ENCODE measurements around the gene HTRA1.

Gene HTRA1

DNA sequence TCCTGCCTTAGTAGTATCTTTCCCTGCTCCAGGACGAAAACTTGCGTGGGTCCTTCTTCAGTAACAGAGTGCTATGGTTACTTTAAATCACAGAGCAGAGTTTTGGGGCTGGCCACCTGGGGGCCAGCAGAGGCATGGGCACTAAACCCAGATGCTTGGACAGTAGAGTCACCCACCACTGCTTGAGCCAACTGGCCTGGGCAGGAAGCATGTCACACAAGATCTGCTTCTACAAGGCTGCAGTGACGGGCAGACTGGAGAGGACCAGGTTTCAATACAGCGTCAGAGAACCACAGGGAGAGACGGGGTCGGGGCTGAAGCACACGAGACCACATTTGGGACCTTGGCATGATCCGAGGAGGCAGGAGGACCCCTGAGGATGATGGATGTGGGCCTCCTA is 84.9 kb downstream of the HTRA1 start:
- Histone ChIP-seq H3K4ac (ENCODE audit: low read depth in 1 of 2, low read length in 2 of 2) (no peak overlapping the region), H2AK5ac (ENCODE audit: low read length, severe bottlenecking) (no peak overlapping the region), H2BK120ac (ENCODE audit: low read depth, low read length) (no peak overlapping the region), H3K18ac (ENCODE audit: low read depth in 1 of 2, low read length in 2 of 2) (no peak overlapping the region), H4K91ac (ENCODE audit: low read length) (no peak overlapping the region), H3K9me3 (ENCODE audit: control insufficient read depth, low read length) (no peaks in the 10 kb centered on the region), H3K4me3 (ENCODE audit: insufficient read depth in 1 of 2, low read depth in 1 of 2, low read length in 2 of 2) (no peak overlapping the region), H3K4me1 (ENCODE audit: control insufficient read depth, insufficient read depth, low read depth, low read length) (no peaks in the 10 kb centered on the region), H3K9ac (ENCODE audit: low read length) (no peak overlapping the region), H2BK12ac (ENCODE audit: low read length in 2 of 2) (no peak overlapping the region), H3K4me2 (ENCODE audit: low read length, poor library complexity, severe bottlenecking) (no peak overlapping the region), H2AFZ (ENCODE audit: low read depth, low read length) (no peak overlapping the region), H3K14ac (ENCODE audit: low read length in 2 of 2) (no peak overlapping the region), H3K23ac (ENCODE audit: low read length in 2 of 2) (no peak overlapping the region), H3K27me3 (ENCODE audit: control insufficient read depth in 1 of 2, insufficient read depth in 1 of 2, low read length in 2 of 2) (peaks cover 0 to 12% of the 10 kb centered on the region in 2 experiments), H3K36me3 (ENCODE audit: control insufficient read depth in 1 of 2, insufficient read depth in 2 of 2, low read depth in 1 of 2, low read length in 2 of 2) (no peaks in the 10 kb centered on the region), H4K8ac (ENCODE audit: low read length) (no peak overlapping the region), H2BK15ac (ENCODE audit: low read depth, poor library complexity, severe bottlenecking) (no peak overlapping the region), H2BK5ac (ENCODE audit: low read depth, low read length, poor library complexity, severe bottlenecking) (no peak overlapping the region), H3K79me1 (replicated peaks; ENCODE audit: low read length, poor library complexity, severe bottlenecking) (no peaks in the 10 kb centered on the region), H3K27ac (ENCODE audit: low read length, poor library complexity, severe bottlenecking) (no peak overlapping the region)
- WGBS, result 91% methylated on average over 8 of the region's 8 CpGs
- DNase-seq, result no peak

GRCh38 chr10:122548407-122549085 is 87.2 kb downstream of the HTRA1 start:
- Histone ChIP-seq H3K27me3 (ENCODE audit: control insufficient read depth in 1 of 2, insufficient read depth in 1 of 2, low read length in 2 of 2) (peaks cover 0 to 2% of the 10 kb centered on the region in 2 experiments), H3K9ac (ENCODE audit: low read length) (no peak overlapping the region), H4K91ac (ENCODE audit: low read length) (no peak overlapping the region), H2BK12ac (ENCODE audit: low read length in 2 of 2) (no peak overlapping the region), H3K23ac (ENCODE audit: low read length in 2 of 2) (no peak overlapping the region), H3K14ac (ENCODE audit: low read length in 2 of 2) (no peak overlapping the region), H2BK5ac (ENCODE audit: low read depth, low read length, poor library complexity, severe bottlenecking) (no peak overlapping the region), H2AK5ac (ENCODE audit: low read length, severe bottlenecking) (no peak overlapping the region), H4K8ac (ENCODE audit: low read length) (no peak overlapping the region), H3K4me2 (ENCODE audit: low read length, poor library complexity, severe bottlenecking) (no peak overlapping the region), H3K4me3 (ENCODE audit: insufficient read depth in 1 of 2, low read depth in 1 of 2, low read length in 2 of 2) (no peak overlapping the region), H2BK120ac (ENCODE audit: low read depth, low read length) (no peak overlapping the region), H2BK15ac (ENCODE audit: low read depth, poor library complexity, severe bottlenecking) (no peak overlapping the region), H3K27ac (ENCODE audit: low read length, poor library complexity, severe bottlenecking) (no peak overlapping the region), H3K4me1 (ENCODE audit: control insufficient read depth, insufficient read depth, low read depth, low read length) (no peaks in the 10 kb centered on the region), H2AFZ (ENCODE audit: low read depth, low read length) (no peak overlapping the region), H3K4ac (ENCODE audit: low read depth in 1 of 2, low read length in 2 of 2) (no peak overlapping the region), H3K18ac (ENCODE audit: low read depth in 1 of 2, low read length in 2 of 2) (no peak overlapping the region), H3K36me3 (ENCODE audit: control insufficient read depth in 1 of 2, insufficient read depth in 2 of 2, low read depth in 1 of 2, low read length in 2 of 2) (no peaks in the 10 kb centered on the region), H3K79me1 (replicated peaks; ENCODE audit: low read length, poor library complexity, severe bottlenecking) (no peaks in the 10 kb centered on the region), H3K9me3 (ENCODE audit: control insufficient read depth, low read length) (no peaks in the 10 kb centered on the region)
- WGBS, result 73% methylated on average over 10 of the region's 11 CpGs
- DNase-seq, result no peak

DNA sequence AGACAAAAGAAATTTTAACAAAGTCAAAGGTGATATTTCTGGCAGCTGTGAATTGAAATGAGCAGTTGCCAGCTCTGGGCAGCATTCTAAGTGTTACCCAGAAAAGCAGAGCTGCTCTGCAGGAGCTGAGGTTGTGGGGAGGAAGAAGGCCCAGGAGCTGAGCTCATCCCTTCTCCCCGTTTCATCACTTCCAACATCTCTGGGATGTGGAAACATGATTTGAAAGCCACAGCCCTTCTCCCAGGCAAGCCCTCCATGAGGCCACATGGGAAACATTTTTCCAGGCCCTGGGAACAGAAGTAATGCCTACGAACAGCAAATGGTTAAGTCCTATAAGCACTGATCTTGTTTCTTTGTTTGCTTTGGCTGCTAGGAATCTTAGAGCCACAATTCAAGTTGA is 88.3 kb downstream of the HTRA1 start:
- DNase-seq, result no peak
- no peak overlapping the region for H3K4me3 ChIP-seq (ENCODE audit: insufficient read depth in 1 of 2, low read depth in 1 of 2, low read length in 2 of 2)
- H4K8ac ChIP-seq (ENCODE audit: low read length), result no peak overlapping the region
- no peaks in the 10 kb centered on the region for H3K4me1 ChIP-seq (ENCODE audit: control insufficient read depth, insufficient read depth, low read depth, low read length)
- no peak overlapping the region for H4K91ac ChIP-seq (ENCODE audit: low read length)
- no peak overlapping the region for H3K4ac ChIP-seq (ENCODE audit: low read depth in 1 of 2, low read length in 2 of 2)
- no peak overlapping the region for H2BK120ac ChIP-seq (ENCODE audit: low read depth, low read length)
- no peaks in the 10 kb centered on the region for H3K9me3 ChIP-seq (ENCODE audit: control insufficient read depth, low read length)
- H2AK5ac ChIP-seq (ENCODE audit: low read length, severe bottlenecking), result no peak overlapping the region
- no peak overlapping the region for H3K4me2 ChIP-seq (ENCODE audit: low read length, poor library complexity, severe bottlenecking)
- no peak overlapping the region for H3K23ac ChIP-seq (ENCODE audit: low read length in 2 of 2)
- no peaks in the 10 kb centered on the region for H3K27me3 ChIP-seq (ENCODE audit: control insufficient read depth in 1 of 2, insufficient read depth in 1 of 2, low read length in 2 of 2)
- 95% methylated on average over 2 of the region's 2 CpGs for WGBS
- no peak overlapping the region for H3K27ac ChIP-seq (ENCODE audit: low read length, poor library complexity, severe bottlenecking)
- no peak overlapping the region for H3K9ac ChIP-seq (ENCODE audit: low read length)
- no peaks in the 10 kb centered on the region for H3K36me3 ChIP-seq (ENCODE audit: control insufficient read depth in 1 of 2, insufficient read depth in 2 of 2, low read depth in 1 of 2, low read length in 2 of 2)
- H2AFZ ChIP-seq (ENCODE audit: low read depth, low read length), result no peak overlapping the region
- H2BK12ac ChIP-seq (ENCODE audit: low read length in 2 of 2), result no peak overlapping the region
- no peak overlapping the region for H3K18ac ChIP-seq (ENCODE audit: low read depth in 1 of 2, low read length in 2 of 2)
- H2BK15ac ChIP-seq (ENCODE audit: low read depth, poor library complexity, severe bottlenecking), result no peak overlapping the region
- H3K79me1 ChIP-seq (replicated peaks; ENCODE audit: low read length, poor library complexity, severe bottlenecking), result no peaks in the 10 kb centered on the region
- no peak overlapping the region for H3K14ac ChIP-seq (ENCODE audit: low read length in 2 of 2)
- H2BK5ac ChIP-seq (ENCODE audit: low read depth, low read length, poor library complexity, severe bottlenecking), result no peak overlapping the region

DNA sequence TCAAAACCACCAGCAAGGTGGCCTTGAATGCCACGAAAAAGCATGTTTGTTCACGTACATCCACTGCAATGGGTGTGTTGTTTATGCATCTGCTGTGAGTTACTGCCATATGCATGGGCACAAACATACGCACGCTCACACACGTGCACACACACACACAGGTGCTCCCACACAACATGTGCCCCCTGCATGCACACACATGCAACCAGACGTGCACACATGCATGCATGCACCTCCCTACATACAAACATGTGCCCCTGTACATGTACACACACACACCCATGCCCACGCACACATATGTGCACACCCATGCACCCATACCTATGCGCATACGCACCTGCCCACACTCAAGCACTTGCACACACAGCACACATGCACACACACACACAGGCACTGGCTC is 89.1 kb downstream of the HTRA1 start:
- no peak overlapping the region for H3K14ac ChIP-seq (ENCODE audit: low read length in 2 of 2)
- no peak overlapping the region for H4K91ac ChIP-seq (ENCODE audit: low read length)
- no peak overlapping the region for H3K18ac ChIP-seq (ENCODE audit: low read depth in 1 of 2, low read length in 2 of 2)
- H3K4me2 ChIP-seq (ENCODE audit: low read length, poor library complexity, severe bottlenecking), result no peak overlapping the region
- no peak overlapping the region for H2BK120ac ChIP-seq (ENCODE audit: low read depth, low read length)
- H3K4ac ChIP-seq (ENCODE audit: low read depth in 1 of 2, low read length in 2 of 2), result no peak overlapping the region
- no peak overlapping the region for H2AK5ac ChIP-seq (ENCODE audit: low read length, severe bottlenecking)
- H3K27ac ChIP-seq (ENCODE audit: low read length, poor library complexity, severe bottlenecking), result no peak overlapping the region
- no peak overlapping the region for H3K23ac ChIP-seq (ENCODE audit: low read length in 2 of 2)
- 90% methylated on average over 9 of the region's 9 CpGs for WGBS
- no peaks in the 10 kb centered on the region for H3K9me3 ChIP-seq (ENCODE audit: control insufficient read depth, low read length)
- no peaks in the 10 kb centered on the region for H3K36me3 ChIP-seq (ENCODE audit: control insufficient read depth in 1 of 2, insufficient read depth in 2 of 2, low read depth in 1 of 2, low read length in 2 of 2)
- H3K79me1 ChIP-seq (replicated peaks; ENCODE audit: low read length, poor library complexity, severe bottlenecking), result no peaks in the 10 kb centered on the region
- no peak overlapping the region for H2BK12ac ChIP-seq (ENCODE audit: low read length in 2 of 2)
- H4K8ac ChIP-seq (ENCODE audit: low read length), result no peak overlapping the region
- H3K4me1 ChIP-seq (ENCODE audit: control insufficient read depth, insufficient read depth, low read depth, low read length), result no peaks in the 10 kb centered on the region
- no peak for DNase-seq
- H3K9ac ChIP-seq (ENCODE audit: low read length), result no peak overlapping the region
- H2BK5ac ChIP-seq (ENCODE audit: low read depth, low read length, poor library complexity, severe bottlenecking), result no peak overlapping the region
- peaks cover 0 to 3% of the 10 kb centered on the region in 2 experiments for H3K27me3 ChIP-seq (ENCODE audit: control insufficient read depth in 1 of 2, insufficient read depth in 1 of 2, low read length in 2 of 2)
- no peak overlapping the region for H2BK15ac ChIP-seq (ENCODE audit: low read depth, poor library complexity, severe bottlenecking)
- H2AFZ ChIP-seq (ENCODE audit: low read depth, low read length), result no peak overlapping the region
- no peak overlapping the region for H3K4me3 ChIP-seq (ENCODE audit: insufficient read depth in 1 of 2, low read depth in 1 of 2, low read length in 2 of 2)
